ENCODE data around the gene JAG1. TPM values are rescaled to one million over a fixed set of nuclear protein-coding genes. Genes with fewer than 3 reads are reported as not detected.

Gene JAG1
- total RNA-seq, 1 experiment from 2014 or later = 45.2 TPM

- no peak for TF ChIP-seq ZBTB43 (CRISPR knock-in tag; IDR thresholded peaks at IDR 0.05)
- no peak for TF ChIP-seq ATF1 (CRISPR knock-in tag; IDR thresholded peaks at IDR 0.05)
- TF ChIP-seq ZNF138 (CRISPR knock-in tag; conservative IDR thresholded peaks at IDR 0.05) = no peak
- no peak for TF ChIP-seq CREM (CRISPR knock-in tag; IDR thresholded peaks at IDR 0.05)
- TF ChIP-seq ZBTB21 (CRISPR knock-in tag; IDR thresholded peaks at IDR 0.05; ENCODE audit: borderline replicate concordance) = no peak
- no peak for TF ChIP-seq GTF2I (CRISPR knock-in tag; conservative IDR thresholded peaks at IDR 0.05)
- no peak for TF ChIP-seq JAZF1 (CRISPR knock-in tag; IDR thresholded peaks at IDR 0.05)
- TF ChIP-seq, protein P1, sequence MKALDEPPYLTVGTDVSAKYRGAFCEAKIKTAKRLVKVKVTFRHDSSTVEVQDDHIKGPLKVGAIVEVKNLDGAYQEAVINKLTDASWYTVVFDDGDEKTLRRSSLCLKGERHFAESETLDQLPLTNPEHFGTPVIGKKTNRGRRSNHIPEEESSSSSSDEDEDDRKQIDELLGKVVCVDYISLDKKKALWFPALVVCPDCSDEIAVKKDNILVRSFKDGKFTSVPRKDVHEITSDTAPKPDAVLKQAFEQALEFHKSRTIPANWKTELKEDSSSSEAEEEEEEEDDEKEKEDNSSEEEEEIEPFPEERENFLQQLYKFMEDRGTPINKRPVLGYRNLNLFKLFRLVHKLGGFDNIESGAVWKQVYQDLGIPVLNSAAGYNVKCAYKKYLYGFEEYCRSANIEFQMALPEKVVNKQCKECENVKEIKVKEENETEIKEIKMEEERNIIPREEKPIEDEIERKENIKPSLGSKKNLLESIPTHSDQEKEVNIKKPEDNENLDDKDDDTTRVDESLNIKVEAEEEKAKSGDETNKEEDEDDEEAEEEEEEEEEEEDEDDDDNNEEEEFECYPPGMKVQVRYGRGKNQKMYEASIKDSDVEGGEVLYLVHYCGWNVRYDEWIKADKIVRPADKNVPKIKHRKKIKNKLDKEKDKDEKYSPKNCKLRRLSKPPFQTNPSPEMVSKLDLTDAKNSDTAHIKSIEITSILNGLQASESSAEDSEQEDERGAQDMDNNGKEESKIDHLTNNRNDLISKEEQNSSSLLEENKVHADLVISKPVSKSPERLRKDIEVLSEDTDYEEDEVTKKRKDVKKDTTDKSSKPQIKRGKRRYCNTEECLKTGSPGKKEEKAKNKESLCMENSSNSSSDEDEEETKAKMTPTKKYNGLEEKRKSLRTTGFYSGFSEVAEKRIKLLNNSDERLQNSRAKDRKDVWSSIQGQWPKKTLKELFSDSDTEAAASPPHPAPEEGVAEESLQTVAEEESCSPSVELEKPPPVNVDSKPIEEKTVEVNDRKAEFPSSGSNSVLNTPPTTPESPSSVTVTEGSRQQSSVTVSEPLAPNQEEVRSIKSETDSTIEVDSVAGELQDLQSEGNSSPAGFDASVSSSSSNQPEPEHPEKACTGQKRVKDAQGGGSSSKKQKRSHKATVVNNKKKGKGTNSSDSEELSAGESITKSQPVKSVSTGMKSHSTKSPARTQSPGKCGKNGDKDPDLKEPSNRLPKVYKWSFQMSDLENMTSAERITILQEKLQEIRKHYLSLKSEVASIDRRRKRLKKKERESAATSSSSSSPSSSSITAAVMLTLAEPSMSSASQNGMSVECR (CRISPR knock-in tag; IDR thresholded peaks at IDR 0.05; ENCODE audit: borderline replicate concordance) = no peak
- TF ChIP-seq, protein P2, sequence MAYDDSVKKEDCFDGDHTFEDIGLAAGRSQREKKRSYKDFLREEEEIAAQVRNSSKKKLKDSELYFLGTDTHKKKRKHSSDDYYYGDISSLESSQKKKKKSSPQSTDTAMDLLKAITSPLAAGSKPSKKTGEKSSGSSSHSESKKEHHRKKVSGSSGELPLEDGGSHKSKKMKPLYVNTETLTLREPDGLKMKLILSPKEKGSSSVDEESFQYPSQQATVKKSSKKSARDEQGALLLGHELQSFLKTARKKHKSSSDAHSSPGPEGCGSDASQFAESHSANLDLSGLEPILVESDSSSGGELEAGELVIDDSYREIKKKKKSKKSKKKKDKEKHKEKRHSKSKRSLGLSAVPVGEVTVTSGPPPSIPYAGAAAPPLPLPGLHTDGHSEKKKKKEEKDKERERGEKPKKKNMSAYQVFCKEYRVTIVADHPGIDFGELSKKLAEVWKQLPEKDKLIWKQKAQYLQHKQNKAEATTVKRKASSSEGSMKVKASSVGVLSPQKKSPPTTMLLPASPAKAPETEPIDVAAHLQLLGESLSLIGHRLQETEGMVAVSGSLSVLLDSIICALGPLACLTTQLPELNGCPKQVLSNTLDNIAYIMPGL (CRISPR knock-in tag; IDR thresholded peaks at IDR 0.05) = peak; percentile 69; the same call in 1 of the 2 replicates
- no peak; the same call in none of the 2 replicates for TF ChIP-seq GABPB1 (CRISPR knock-in tag; IDR thresholded peaks at IDR 0.05)
- TF ChIP-seq, protein P3, sequence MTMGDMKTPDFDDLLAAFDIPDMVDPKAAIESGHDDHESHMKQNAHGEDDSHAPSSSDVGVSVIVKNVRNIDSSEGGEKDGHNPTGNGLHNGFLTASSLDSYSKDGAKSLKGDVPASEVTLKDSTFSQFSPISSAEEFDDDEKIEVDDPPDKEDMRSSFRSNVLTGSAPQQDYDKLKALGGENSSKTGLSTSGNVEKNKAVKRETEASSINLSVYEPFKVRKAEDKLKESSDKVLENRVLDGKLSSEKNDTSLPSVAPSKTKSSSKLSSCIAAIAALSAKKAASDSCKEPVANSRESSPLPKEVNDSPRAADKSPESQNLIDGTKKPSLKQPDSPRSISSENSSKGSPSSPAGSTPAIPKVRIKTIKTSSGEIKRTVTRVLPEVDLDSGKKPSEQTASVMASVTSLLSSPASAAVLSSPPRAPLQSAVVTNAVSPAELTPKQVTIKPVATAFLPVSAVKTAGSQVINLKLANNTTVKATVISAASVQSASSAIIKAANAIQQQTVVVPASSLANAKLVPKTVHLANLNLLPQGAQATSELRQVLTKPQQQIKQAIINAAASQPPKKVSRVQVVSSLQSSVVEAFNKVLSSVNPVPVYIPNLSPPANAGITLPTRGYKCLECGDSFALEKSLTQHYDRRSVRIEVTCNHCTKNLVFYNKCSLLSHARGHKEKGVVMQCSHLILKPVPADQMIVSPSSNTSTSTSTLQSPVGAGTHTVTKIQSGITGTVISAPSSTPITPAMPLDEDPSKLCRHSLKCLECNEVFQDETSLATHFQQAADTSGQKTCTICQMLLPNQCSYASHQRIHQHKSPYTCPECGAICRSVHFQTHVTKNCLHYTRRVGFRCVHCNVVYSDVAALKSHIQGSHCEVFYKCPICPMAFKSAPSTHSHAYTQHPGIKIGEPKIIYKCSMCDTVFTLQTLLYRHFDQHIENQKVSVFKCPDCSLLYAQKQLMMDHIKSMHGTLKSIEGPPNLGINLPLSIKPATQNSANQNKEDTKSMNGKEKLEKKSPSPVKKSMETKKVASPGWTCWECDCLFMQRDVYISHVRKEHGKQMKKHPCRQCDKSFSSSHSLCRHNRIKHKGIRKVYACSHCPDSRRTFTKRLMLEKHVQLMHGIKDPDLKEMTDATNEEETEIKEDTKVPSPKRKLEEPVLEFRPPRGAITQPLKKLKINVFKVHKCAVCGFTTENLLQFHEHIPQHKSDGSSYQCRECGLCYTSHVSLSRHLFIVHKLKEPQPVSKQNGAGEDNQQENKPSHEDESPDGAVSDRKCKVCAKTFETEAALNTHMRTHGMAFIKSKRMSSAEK (CRISPR knock-in tag; IDR thresholded peaks at IDR 0.05; ENCODE audit: borderline replicate concordance) = no peak
- TF ChIP-seq NFYB (CRISPR knock-in tag; conservative IDR thresholded peaks at IDR 0.05; ENCODE audit: low read depth) = no peak
- no peak for TF ChIP-seq EMX1 (CRISPR knock-in tag; IDR thresholded peaks at IDR 0.05)
- no peak for TF ChIP-seq TEAD4 (CRISPR knock-in tag; IDR thresholded peaks at IDR 0.05)
- no peak for TF ChIP-seq CBFB (CRISPR knock-in tag; IDR thresholded peaks at IDR 0.05; ENCODE audit: low read depth)
- TF ChIP-seq, protein P4, sequence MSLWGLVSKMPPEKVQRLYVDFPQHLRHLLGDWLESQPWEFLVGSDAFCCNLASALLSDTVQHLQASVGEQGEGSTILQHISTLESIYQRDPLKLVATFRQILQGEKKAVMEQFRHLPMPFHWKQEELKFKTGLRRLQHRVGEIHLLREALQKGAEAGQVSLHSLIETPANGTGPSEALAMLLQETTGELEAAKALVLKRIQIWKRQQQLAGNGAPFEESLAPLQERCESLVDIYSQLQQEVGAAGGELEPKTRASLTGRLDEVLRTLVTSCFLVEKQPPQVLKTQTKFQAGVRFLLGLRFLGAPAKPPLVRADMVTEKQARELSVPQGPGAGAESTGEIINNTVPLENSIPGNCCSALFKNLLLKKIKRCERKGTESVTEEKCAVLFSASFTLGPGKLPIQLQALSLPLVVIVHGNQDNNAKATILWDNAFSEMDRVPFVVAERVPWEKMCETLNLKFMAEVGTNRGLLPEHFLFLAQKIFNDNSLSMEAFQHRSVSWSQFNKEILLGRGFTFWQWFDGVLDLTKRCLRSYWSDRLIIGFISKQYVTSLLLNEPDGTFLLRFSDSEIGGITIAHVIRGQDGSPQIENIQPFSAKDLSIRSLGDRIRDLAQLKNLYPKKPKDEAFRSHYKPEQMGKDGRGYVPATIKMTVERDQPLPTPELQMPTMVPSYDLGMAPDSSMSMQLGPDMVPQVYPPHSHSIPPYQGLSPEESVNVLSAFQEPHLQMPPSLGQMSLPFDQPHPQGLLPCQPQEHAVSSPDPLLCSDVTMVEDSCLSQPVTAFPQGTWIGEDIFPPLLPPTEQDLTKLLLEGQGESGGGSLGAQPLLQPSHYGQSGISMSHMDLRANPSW (CRISPR knock-in tag; conservative IDR thresholded peaks at IDR 0.05; ENCODE audit: low read depth) = no peak; the same call in 1 of the 2 replicates
- no peak for TF ChIP-seq ZNF317 (CRISPR knock-in tag; IDR thresholded peaks at IDR 0.05; ENCODE audit: borderline replicate concordance, low read depth)
- TF ChIP-seq ATF6 (CRISPR knock-in tag; IDR thresholded peaks at IDR 0.05) = no peak
- TF ChIP-seq CDX4 (CRISPR knock-in tag; IDR thresholded peaks at IDR 0.05; ENCODE audit: borderline replicate concordance) = no peak
Observed at GRCh38 chr20:10673842-10674683, at the start of gene JAG1 (continued).
